GM13977 (cell line): ENCODE results near the gene GPR132.

Experiments used
- DNase-seq: peaks from one replicate; pipeline ENCODE4 v3.0.0; 2012; ENCODE audit warnings: low spot score
- in situ Hi-C: fragments of 300-500 bp; cut with MboI; formaldehyde crosslinking; loops from one replicate; pipeline ENCODE4 v1.12.0; 2022; ENCODE audit warnings: low sequenced_read_pairs, low pct_unique_long_range_greater_than_20kb, mixed read lengths, inconsistent platforms; ENCODE audit not compliant: unreplicated experiment
- TF ChIP-seq, protein P1 (sequence below): IDR thresholded peaks from 2 replicates; pipeline ENCODE4 v1.5.1; 2012; ENCODE audit warnings: mild to moderate bottlenecking, control low read depth; ENCODE audit not compliant: insufficient read depth; ENCODE audit errors: extremely low read depth, missing control alignments

The GPR132 gene

DNA sequence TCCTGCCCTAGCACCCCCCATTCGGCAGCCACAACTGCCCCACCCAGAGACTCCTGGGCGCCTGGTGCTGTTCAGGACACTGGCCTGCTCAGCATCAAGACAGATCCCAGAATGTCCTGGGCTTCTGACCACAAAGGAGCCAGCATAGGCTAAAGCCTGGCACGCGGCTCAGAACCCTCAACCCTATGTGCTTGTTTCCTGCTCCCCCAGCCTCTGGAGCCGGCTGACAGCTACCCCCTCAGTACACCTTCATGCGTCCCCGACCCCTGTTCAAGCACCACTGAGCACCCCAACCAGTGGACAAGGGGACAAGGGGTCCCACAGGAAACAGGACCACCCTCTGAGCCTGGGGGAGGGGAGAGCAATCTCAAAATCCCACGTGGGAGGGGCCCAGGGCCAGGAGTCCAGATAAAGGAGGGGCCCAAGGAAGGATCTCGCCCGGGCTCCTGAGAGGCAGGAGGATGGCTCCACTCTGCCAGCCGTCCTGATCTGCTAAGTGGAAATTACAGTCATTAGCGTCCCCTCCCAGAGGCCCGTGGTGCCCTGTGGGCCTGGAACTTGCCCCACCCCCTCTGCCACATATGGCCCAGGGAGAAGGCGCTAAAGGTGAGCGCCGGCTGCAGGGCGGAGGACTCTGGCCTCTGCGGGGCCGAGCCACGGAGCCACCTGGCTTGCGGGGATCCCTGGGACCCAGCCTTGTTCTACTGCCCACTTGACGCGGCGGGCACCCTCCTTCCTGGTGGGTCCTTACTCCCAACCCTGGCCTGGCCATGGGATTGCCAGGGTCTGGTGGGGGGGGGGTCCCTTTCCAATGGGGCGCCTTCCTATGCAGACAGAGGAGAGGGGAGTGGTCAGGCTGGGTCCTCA, 27.2 kb upstream of the GPR132 start:
- TF ChIP-seq, protein P1, sequence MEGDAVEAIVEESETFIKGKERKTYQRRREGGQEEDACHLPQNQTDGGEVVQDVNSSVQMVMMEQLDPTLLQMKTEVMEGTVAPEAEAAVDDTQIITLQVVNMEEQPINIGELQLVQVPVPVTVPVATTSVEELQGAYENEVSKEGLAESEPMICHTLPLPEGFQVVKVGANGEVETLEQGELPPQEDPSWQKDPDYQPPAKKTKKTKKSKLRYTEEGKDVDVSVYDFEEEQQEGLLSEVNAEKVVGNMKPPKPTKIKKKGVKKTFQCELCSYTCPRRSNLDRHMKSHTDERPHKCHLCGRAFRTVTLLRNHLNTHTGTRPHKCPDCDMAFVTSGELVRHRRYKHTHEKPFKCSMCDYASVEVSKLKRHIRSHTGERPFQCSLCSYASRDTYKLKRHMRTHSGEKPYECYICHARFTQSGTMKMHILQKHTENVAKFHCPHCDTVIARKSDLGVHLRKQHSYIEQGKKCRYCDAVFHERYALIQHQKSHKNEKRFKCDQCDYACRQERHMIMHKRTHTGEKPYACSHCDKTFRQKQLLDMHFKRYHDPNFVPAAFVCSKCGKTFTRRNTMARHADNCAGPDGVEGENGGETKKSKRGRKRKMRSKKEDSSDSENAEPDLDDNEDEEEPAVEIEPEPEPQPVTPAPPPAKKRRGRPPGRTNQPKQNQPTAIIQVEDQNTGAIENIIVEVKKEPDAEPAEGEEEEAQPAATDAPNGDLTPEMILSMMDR = no peak
- no peak for DNase-seq
- in situ Hi-C loops = no loop called here

DNA sequence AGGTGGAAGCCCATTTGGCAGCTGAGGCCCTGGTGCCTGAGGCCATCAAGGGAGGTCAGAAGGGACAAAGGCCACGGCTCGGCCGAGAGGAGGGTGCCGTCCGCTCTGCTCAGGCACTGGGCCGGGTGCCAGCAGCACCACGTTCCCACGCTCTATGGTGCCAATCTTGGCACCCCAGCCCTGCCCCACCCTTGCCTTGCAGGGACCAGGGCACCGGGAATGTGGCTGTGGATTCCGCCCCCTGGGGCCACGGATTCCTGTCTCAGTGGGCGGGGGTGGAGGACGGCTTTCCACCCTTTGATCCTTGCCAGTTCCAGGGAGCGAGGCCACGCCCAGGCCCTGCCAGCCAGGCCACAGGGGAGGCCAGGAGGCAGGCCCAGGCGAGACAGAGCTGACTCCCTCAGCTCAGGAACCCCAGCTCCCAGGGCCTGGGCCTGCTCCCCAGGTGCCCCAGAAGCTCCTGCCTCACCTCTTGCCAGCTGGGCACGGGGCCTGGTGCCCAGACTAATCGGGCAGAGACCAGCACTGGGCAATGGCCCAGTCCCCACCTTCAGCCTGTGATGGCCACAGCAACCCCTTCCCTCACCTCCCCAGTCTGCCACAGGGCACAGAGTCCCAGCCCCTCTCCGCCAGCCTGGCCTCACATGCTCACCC, 26.4 kb upstream of the GPR132 start:
- no peak for DNase-seq
- in situ Hi-C loops = no loop called here

DNA sequence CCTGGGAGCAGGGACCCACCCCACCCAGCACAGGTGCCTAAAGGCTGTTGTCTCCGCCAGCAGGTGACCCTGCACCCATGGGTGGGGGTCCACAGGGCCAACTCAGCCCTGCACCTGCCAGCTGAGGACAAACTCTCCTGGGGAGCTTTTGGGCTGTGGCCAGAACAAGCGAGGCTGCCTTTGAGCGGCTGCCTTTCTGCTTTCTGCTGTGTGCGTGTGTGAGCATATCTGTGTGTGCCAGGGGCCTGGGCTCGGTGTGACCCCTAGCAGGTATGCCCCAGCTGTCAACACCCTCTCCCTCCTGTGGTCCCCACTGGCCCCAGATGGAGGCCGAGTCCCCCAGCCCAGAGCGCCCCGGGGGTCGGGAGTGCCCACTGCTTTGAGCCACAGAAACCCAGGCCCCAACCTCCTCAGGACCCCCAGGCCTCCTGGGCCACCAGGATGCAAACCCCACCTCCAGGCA, 25.9 kb upstream of the GPR132 start:
- in situ Hi-C loops = no loop called here
- DNase-seq = no peak
- TF ChIP-seq, protein P1 = no peak

More for the DNA sequence above, 26.4 kb upstream of the GPR132 start:
- TF ChIP-seq, protein P1 = no peak

DNA sequence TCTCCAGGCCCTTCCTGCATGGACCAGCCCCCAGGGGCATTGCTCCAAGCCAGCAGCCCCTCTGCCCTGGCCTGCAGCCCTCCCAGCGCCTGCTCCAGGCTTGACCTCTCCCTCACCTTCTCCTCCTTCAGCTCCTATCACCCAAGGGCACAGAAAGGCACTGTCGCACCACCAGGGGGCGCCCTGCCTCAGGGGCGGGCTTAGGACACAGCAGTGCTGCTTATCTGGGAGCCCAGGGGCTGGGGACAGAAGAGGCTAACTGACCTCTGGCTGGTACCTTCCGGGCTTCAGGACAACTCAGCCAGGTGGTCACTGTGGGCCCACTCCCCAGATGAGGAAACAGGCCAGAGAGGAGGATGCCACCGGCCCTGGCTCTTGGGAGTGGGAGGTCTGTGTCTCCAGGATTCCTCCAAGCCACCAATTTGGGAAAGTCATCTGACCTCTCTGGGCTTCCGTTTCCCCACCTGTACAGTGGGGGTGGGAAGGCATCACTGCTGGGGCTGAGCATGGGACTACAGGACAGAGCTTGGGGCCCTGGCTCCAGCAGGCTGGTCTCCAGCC, 25.3 kb upstream of the GPR132 start:
- in situ Hi-C loops = no loop called here
- TF ChIP-seq, protein P1 = peak; percentile 99

DNA sequence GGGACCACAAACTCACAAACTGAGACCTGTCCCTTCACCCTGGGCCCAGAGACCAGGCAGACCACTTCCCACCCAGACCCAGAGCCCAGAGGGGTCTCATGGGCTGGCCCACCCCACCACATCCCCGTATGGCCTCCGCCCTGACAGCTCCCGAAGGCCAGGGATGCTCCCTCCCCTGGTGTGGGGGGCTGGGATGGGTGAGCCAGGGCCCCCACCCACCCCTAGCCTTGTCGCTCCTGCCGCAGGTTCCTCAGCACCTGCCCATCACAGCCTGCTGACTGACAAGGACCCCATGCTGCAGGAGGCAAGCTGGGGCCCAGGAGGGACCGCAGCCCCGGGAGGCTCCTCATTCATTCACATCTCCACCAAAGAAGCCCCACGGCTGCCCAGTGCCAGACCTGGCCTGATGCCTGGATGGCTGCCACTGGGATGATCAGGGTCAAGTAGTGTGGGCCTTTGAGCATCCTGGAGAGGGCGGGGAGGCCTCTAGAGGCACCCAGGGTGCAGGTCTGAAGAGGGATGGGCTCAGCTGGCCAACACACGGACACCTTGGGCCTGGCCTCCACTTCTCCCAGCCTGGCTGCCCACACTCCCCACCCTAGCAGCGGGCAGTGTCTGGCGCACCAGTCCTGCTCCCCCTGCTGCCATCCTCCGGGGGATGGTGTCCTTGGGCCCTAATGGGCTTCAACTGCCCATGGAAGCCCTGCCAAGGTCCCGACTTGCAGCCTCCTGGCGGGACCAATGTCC, 24.7 kb upstream of the GPR132 start:
- TF ChIP-seq, protein P1 = no peak
- DNase-seq = no peak
- in situ Hi-C loops = no loop called here

More for the DNA sequence above, 25.3 kb upstream of the GPR132 start:
- DNase-seq = peak; percentile 89
